ENCODE measurements around the gene E2F4.

The E2F4 gene

GRCh38 chr16:67237396-67238277 lies 45.7 kb downstream of the E2F4 start:
- DNase-seq: no peak

DNA sequence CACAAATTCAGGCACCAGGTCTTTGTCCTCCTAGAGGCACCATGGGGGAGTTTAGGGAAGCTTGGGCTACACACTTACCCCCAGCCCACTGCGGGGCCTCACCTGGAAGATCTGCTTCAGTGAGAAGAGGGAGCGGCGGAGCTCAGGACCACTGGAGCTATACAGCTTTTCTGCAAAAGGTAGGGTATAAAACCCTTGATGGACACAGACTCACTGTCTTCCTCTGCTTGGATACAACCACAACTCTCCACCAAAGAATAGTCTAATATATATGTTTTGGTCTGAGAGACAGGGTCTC lies 46.3 kb downstream of the E2F4 start:
- DNase-seq: no peak

- DNase-seq: no peak
These were observed 47.0 kb downstream of the E2F4 start for GRCh38 chr16:67238806-67239470.

DNA sequence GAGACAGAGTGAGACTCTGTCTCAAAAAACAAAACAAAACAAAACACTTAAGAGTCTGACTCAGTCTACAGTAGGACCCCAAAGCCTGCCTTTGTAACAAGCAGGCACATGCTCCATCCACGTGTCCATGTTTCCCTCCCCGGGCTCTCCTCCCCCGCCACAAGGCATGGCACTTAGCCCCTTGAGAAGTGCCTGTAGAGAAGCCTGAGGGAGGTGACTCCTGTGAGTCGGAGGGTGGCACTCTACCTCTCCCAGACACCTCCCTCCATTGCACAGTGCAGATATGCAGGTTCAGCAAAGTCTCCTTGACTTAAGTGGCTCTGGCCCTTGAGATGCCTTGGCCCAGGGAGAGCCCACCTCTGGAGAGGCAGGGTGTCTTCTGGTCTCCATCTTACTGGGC lies 48.6 kb downstream of the E2F4 start:
- DNase-seq: no peak

- DNase-seq: no peak
These were observed 49.3 kb downstream of the E2F4 start for GRCh38 chr16:67241008-67241900.

DNA sequence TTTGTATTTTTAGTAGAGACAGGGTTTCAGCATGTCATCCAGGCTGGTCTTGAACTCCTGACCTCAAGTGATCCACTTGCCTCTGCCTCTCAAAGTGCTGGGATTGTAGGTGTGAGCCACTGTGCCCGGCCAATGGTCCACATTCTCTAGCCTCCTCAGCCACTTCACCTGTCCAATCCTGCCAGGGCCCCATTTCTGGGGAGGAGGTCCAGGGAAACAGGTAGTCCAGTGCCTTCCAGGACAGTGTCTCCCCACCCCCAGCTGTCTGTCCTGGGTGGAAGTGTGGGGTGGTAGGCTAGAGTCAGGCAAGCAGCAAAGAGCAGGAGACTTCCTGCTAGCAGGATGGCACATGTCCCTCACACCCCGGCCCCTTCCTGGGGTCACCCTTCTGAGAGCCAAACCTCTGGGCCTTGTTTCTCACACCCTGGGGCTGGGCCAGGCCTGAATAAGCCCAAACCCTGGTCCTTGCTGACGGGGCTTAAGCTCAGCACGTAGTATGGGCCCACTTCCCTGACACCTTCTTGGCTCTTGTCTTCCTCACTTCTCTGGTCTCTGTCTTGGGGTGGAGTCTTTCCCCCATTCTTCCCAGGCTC lies 50.3 kb downstream of the E2F4 start:
- DNase-seq: no peak

GRCh38 chr16:67243481-67243880 lies 51.5 kb downstream of the E2F4 start:
- DNase-seq: no peak

DNA sequence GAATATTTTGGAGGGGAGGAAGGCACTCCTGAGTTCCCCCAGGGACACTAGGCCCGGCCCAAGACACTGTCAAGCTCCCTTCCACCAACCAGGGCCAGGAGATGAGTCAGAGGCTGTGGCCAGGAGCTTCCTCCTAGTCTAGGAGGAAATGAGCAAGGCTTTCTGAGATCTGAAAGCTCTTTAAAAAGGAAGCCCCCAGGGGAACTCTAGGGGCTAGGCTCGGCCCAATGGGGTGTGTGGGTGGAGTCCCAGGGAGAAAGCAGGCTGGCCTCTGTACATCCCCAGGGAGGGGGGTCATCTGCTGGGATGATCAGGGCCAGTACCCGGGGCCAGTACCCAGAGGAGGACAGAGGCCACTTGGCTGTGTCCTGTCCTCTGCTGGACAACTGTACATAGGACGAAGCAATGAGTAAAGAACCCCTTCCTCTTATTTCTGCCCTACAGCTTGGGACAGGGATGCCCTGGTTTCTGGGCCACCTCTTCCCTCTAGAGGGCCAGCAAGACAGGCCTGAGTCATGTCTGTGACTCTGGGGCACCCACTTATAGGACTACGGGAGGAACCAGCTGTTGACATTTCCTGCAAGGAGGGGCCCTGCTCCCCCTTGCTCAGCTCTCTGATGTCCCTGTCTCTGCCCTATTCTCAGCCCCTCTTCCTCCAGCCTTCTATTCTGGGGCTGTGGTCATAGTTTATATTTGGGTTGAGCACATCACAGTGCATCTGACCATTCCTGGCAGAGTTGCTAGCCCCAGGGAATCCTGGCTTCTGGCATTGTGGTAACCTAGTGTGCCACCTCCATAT lies 52.6 kb downstream of the E2F4 start:
- no peak for DNase-seq

DNA sequence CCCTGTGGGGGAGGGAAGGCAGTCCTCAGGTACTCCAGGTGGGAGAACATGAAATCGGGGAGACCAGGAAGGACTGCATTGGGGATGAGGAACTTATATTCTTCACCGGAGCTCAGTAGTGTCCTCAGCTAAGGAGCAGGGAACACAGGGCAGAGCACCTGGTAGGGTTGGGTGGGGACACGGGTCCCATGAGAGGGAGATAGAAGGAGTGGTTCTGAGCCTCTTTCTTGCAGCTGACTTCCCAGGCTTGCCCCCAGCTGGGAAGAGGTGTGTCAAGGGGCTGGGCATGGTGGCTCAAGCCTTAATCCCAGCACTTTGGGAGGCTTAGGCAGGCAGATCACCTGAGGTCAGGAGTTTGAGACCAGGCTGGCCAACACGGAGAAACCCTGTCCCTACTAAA lies 53.2 kb downstream of the E2F4 start:
- no peak for DNase-seq

DNA sequence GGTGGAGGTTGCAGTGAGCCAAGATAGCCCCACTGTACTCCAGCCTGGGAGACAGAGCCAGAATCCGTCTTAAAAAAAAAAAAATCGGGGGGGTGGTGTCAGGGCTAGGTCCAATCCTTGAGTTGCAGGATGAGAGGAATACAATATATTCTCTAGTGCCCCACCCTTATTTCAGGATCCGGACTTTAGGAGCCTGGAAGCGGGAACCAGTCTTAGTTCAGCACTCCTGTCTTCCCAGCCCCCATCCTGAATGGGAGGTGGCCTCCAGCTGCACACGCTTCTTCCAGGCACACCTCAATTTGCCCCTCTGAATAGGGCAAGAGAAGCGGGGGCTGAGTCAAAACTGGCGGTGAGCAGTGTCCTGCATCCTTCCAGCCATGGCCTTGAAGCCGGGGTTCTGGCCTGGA lies 53.7 kb downstream of the E2F4 start:
- no peak for DNase-seq

DNA sequence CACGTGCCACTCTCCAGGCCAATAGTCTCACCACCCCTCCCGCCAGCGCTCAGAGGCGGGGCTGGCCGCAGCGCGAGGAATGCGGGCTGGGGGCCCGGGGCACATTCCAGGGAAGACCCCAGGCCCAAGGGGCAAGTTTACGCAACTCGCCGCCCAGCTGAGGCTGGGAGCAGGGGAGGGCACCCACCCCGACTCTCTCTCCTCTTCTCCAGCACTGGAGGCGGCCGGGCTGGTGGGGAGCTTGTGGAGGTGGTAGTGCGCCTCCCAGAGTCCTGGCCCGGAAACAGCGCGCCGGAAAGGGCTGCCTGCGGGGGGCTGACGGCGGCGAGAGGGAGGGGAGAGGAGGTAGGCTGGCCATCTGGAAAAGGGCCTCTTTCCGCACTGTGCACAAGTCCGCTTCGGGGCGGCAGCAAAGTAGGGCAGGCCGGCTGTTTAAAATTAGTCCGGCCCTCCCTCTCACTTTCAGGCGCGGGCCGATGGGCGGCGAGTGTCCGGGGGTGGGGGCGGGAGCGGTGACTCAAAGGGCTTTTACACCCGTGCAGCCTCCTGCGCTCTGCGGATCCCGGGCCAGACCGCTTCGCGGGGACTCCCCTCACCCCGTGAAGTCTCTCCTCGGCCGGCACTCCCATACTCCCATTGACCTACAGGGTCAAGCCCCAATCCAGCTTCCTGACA lies 54.3 kb downstream of the E2F4 start:
- peak; percentile 35 for DNase-seq

DNA sequence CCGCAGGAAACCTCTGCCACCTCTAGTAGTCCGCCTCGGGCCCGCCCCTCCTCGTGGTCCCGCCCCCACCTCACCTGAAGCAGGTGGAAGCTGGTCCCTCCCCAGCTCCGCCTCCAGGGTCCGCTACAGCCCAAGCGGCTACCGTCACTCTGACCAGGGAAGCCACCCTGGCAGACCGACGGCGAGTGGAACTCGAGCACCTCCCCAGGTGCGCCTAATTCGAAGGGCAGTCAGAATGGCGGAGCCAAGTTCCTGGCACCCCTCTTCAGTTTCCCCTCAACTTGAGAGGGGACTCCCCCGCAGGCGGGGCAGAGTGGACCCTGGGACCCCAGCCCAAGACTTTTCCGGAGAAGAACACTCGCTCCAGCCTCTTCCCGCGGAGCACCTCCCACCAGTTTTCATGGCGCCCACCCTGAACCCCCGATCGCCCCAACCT lies 54.8 kb downstream of the E2F4 start:
- DNase-seq: peak; percentile 86

GRCh38 chr16:67247192-67248072 lies 55.5 kb downstream of the E2F4 start, which contains the start of gene FHOD1:
FHOD1 (minus strand) TSS chr16:67247481; CDS start chr16:67247410, 71 bp downstream.
- peak; percentile 82 for DNase-seq

GRCh38 chr16:67248073-67248400 lies 56.1 kb downstream of the E2F4 start:
- DNase-seq: no peak

Data from NCI-H510A treated with DMSO at 0.1 percent for 48 hours (cell line).